Measurements from ENCODE around the gene FAAP20.

DNA sequence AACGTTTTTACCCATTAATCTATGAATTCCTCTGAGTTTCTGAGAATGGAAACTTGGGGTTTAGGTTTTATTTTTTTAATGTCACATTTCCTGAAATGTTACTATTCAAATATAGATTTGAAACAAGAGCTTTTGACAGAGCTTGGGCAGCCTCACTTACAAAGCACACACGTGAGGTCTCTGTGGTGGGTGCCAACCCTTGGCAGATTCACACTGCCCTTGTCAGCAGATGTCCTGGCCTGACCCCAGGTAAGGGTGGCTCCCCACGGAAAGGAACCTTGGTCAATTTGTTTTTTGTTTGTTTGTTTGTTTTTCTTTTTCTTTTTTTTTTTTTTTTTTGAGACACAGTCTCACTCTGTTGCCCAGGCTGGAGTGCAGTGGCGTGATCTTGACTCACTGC is 53.5 kb downstream of the FAAP20 start:
- TF ChIP-seq, protein P1, sequence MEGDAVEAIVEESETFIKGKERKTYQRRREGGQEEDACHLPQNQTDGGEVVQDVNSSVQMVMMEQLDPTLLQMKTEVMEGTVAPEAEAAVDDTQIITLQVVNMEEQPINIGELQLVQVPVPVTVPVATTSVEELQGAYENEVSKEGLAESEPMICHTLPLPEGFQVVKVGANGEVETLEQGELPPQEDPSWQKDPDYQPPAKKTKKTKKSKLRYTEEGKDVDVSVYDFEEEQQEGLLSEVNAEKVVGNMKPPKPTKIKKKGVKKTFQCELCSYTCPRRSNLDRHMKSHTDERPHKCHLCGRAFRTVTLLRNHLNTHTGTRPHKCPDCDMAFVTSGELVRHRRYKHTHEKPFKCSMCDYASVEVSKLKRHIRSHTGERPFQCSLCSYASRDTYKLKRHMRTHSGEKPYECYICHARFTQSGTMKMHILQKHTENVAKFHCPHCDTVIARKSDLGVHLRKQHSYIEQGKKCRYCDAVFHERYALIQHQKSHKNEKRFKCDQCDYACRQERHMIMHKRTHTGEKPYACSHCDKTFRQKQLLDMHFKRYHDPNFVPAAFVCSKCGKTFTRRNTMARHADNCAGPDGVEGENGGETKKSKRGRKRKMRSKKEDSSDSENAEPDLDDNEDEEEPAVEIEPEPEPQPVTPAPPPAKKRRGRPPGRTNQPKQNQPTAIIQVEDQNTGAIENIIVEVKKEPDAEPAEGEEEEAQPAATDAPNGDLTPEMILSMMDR (IDR thresholded peaks at IDR 0.05), result no peak
- TF ChIP-seq EP300 (IDR thresholded peaks at IDR 0.05; ENCODE audit: low read depth), result no peak
- no peak for TF ChIP-seq POLR2AphosphoS5 (IDR thresholded peaks at IDR 0.05)
